AG09309 (cell line): ENCODE data around the gene PARK7.
A peak's percentile ranks its signal among the peaks of the same experiment; 100 is the strongest.

Experiments
- DNase-seq: peaks from one replicate; pipeline ENCODE4 v3.0.0-alpha.2; 2010; ENCODE audit warnings: low read depth
- H3K4me3 ChIP-seq: 2 replicates; pipeline ENCODE4 v1.5.1; 2011; ENCODE audit warnings: mild to moderate bottlenecking, low read depth, low read length, moderate library complexity; ENCODE audit not compliant: control insufficient read depth
- TF ChIP-seq, protein P1 (sequence below): IDR thresholded peaks from 2 replicates; pipeline ENCODE4 v1.5.1; 2011; ENCODE audit warnings: mild to moderate bottlenecking, low read depth, low read length, inconsistent platforms; ENCODE audit not compliant: insufficient read depth, control insufficient read depth; ENCODE audit errors: missing control alignments

The PARK7 gene

DNA sequence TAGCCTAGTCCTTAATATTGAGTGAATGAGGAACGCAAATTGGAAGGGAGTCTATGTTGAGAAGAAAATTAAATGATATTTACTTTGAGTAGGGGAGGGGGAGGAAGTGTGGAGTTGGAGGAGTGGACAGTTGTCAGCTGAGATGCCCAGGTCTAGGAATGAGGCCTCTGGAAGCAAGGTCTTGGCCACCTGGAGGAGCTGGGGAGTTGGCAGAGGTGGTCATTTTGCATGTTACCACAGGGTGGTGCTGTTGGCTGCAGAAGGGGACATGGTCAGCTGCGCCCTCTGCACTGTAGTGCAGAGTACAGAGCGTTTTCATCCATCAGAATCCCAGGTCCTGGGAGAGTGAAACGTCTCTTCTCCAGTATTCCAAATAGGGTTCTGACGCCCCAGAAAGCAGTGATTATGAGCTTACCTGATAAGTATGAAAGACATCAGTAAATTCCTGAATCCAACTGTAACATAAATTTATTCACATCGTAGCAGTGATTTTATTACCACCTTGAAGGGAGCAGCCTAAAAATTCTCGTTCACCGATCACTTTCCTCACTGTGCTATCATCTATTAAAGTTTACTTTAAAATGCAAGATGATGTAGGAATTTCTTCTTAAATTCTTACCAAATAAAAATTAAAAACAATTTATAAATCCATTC lies 13.8 kb downstream of the PARK7 start:
- DNase-seq: no peak
- TF ChIP-seq, protein P1, sequence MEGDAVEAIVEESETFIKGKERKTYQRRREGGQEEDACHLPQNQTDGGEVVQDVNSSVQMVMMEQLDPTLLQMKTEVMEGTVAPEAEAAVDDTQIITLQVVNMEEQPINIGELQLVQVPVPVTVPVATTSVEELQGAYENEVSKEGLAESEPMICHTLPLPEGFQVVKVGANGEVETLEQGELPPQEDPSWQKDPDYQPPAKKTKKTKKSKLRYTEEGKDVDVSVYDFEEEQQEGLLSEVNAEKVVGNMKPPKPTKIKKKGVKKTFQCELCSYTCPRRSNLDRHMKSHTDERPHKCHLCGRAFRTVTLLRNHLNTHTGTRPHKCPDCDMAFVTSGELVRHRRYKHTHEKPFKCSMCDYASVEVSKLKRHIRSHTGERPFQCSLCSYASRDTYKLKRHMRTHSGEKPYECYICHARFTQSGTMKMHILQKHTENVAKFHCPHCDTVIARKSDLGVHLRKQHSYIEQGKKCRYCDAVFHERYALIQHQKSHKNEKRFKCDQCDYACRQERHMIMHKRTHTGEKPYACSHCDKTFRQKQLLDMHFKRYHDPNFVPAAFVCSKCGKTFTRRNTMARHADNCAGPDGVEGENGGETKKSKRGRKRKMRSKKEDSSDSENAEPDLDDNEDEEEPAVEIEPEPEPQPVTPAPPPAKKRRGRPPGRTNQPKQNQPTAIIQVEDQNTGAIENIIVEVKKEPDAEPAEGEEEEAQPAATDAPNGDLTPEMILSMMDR: peak; percentile 91

GRCh38 chr1:7980984-7981383 lies 19.5 kb downstream of the PARK7 start:
- DNase-seq: no peak
- no peak overlapping the region for H3K4me3 ChIP-seq
- TF ChIP-seq, protein P1: no peak

More for the DNA sequence above, 13.8 kb downstream of the PARK7 start:
- H3K4me3 ChIP-seq: no peak overlapping the region

GRCh38 chr1:7983086-7983778 lies 21.7 kb downstream of the PARK7 start:
- TF ChIP-seq, protein P1: no peak
- no peak for DNase-seq
- H3K4me3 ChIP-seq: no peak overlapping the region

DNA sequence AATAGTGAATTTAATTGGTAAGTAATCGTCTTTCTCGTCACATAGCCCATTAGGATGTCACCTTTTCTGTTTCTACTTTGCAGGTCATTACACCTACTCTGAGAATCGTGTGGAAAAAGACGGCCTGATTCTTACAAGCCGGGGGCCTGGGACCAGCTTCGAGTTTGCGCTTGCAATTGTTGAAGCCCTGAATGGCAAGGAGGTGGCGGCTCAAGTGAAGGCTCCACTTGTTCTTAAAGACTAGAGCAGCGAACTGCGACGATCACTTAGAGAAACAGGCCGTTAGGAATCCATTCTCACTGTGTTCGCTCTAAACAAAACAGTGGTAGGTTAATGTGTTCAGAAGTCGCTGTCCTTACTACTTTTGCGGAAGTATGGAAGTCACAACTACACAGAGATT lies 23.3 kb downstream of the PARK7 start:
- H3K4me3 ChIP-seq: no peak overlapping the region
- no peak for DNase-seq
- TF ChIP-seq, protein P1: no peak

DNA sequence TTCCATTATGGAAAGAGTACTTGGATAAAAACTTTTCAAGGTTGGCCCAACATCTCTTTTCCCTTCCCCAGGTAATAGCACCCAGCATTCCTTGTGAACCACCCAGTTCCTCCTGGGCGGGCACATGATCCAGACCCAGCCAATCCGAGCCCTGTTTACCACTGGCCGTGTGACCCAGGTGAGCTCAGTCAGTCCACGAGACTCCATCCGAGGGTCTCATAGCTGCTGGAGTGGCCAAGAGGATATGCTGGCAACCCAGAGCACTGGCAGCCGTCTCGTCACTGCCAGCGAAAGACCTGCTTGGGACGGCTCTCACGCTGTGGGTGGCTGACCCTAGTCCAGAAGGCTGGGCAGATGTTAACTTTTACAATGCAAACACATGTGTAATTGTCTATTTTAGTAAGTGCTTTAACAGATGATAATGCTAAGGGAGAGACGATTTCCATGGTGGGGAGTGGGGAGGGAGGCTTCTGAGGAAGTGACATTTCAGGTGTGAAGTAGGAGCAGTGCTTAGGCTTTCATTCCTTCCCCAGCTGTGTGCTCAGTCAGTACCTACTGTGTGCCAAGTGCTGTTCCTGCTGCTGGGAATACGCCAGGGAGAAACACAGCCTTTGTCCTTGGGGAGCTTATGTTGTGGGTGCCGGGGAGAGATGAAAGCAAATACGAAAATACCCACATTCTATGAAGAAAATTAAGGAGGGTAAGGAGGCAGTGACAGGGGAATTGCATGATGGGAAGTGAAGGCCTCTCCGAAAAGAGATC lies 24.5 kb downstream of the PARK7 start:
- TF ChIP-seq, protein P1: no peak

GRCh38 chr1:7987528-7987927 lies 26.0 kb downstream of the PARK7 start:
- no peak for DNase-seq
- TF ChIP-seq, protein P1: no peak
- H3K4me3 ChIP-seq: no peak overlapping the region

More for the DNA sequence above, 24.5 kb downstream of the PARK7 start:
- no peak overlapping the region for H3K4me3 ChIP-seq
- no peak for DNase-seq
